ENCODE results near the gene LONRF3. TPM values are rescaled to one million over a fixed set of nuclear protein-coding genes. Genes with fewer than 3 reads are reported as not detected.

LONRF3 gene
- total RNA-seq, 1 experiment from 2014 or later, result 6.3 TPM

- H3K79me2 ChIP-seq (ENCODE audit: low read length), result no peaks in the 10 kb centered on the region
- no peaks in the 10 kb centered on the region for H4K20me1 ChIP-seq (ENCODE audit: insufficient read depth, low read depth, low read length)
- H3K4me1 ChIP-seq (ENCODE audit: low read length), result peaks cover 25% of the 10 kb centered on the region
- H3K9me3 ChIP-seq (ENCODE audit: low read length), result no peaks in the 10 kb centered on the region; the same call in 1 of the 2 replicates
- no peaks in the 10 kb centered on the region for H3K27me3 ChIP-seq (ENCODE audit: low read length)
- H3K4me3 ChIP-seq (ENCODE audit: low read length), result no peak overlapping the region
- H3K9me2 ChIP-seq (replicated peaks; ENCODE audit: insufficient read depth, low read length), result no peaks in the 10 kb centered on the region
- DNase-seq, result no peak
- peak overlapping the region; percentile 27; the same call in 1 of the 2 replicates for H2AFZ ChIP-seq (ENCODE audit: low read length)
- H3K4me2 ChIP-seq (ENCODE audit: low read depth, low read length, poor library complexity, severe bottlenecking), result peak overlapping the region; percentile 9
- no peaks in the 10 kb centered on the region for H3K36me3 ChIP-seq (ENCODE audit: insufficient read depth, low read length)
- H3K9ac ChIP-seq (ENCODE audit: low read length), result no peak overlapping the region
- H3K27ac ChIP-seq (ENCODE audit: low read length), result peak overlapping the region; percentile 48; the same call in 1 of the 2 replicates
Observed at GRCh38 chrX:119036107-119037029, 62.0 kb downstream of the LONRF3 start.

DNA sequence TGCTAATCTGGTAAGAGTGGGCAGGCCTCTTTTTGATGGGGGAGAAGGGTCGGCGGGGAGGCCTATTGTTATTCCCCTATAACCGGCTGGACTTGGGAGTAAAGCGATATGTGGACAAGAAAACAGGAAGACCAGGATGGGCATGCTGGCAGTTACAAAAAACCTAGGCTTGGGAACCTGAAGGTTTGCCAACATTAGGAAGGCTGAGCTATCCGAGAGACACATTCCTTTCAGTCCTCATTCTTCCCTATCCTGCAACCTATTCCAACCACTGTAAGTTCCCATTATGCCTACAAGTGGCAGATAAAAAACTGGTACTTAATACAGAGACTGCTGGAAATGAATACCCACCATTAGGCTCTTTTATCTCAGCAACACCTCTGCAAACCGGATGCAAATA is 66.0 kb downstream of the LONRF3 start:
- Histone ChIP-seq H3K27me3 (ENCODE audit: low read length) (no peaks in the 10 kb centered on the region), H3K9ac (ENCODE audit: low read length) (no peak overlapping the region), H3K79me2 (ENCODE audit: low read length) (no peaks in the 10 kb centered on the region), H3K4me1 (ENCODE audit: low read length) (peaks cover 29% of the 10 kb centered on the region), H3K9me2 (replicated peaks; ENCODE audit: insufficient read depth, low read length) (no peaks in the 10 kb centered on the region), H3K4me2 (ENCODE audit: low read depth, low read length, poor library complexity, severe bottlenecking) (no peak overlapping the region), H3K9me3 (ENCODE audit: low read length) (no peaks in the 10 kb centered on the region), H4K20me1 (ENCODE audit: insufficient read depth, low read depth, low read length) (no peaks in the 10 kb centered on the region), H3K36me3 (ENCODE audit: insufficient read depth, low read length) (no peaks in the 10 kb centered on the region), H3K27ac (ENCODE audit: low read length) (no peak overlapping the region), H2AFZ (ENCODE audit: low read length) (no peak overlapping the region), H3K4me3 (ENCODE audit: low read length) (no peak overlapping the region)
- no peak for DNase-seq

DNA sequence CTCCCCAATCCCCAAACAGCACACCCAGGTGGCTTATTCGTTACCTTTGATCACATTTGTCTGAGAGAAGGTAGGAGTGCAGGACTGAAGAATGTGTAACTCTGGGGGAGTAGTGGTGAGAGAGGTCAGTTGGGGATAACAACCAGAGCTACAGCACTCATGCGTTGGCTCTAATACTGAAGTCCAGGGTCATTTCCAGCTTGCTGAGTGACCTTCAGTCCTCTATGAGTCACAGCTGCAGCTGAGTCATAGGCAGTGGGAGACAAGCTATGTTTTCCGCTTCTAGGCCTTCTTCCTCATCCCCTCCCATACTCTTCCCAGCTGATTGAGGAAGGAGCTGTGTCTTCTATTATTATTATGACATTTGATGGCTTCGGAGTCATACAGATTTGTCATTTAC is 66.8 kb downstream of the LONRF3 start:
- no peaks in the 10 kb centered on the region for H3K79me2 ChIP-seq (ENCODE audit: low read length)
- H3K9me3 ChIP-seq (ENCODE audit: low read length), result no peaks in the 10 kb centered on the region
- no peak overlapping the region for H3K9ac ChIP-seq (ENCODE audit: low read length)
- H2AFZ ChIP-seq (ENCODE audit: low read length), result 0 out of 2 replicates have a peak overlapping the region, but pooled peaks have one; percentile 61
- DNase-seq, result no peak
- H3K27me3 ChIP-seq (ENCODE audit: low read length), result no peaks in the 10 kb centered on the region
- H3K27ac ChIP-seq (ENCODE audit: low read length), result no peak overlapping the region
- H3K36me3 ChIP-seq (ENCODE audit: insufficient read depth, low read length), result no peaks in the 10 kb centered on the region
- H3K9me2 ChIP-seq (replicated peaks; ENCODE audit: insufficient read depth, low read length), result no peaks in the 10 kb centered on the region
- peaks cover 26% of the 10 kb centered on the region for H3K4me1 ChIP-seq (ENCODE audit: low read length)
- no peak overlapping the region for H3K4me2 ChIP-seq (ENCODE audit: low read depth, low read length, poor library complexity, severe bottlenecking)
- no peaks in the 10 kb centered on the region for H4K20me1 ChIP-seq (ENCODE audit: insufficient read depth, low read depth, low read length)
- H3K4me3 ChIP-seq (ENCODE audit: low read length), result no peak overlapping the region

GRCh38 chrX:119042040-119042439 is 67.6 kb downstream of the LONRF3 start:
- H3K79me2 ChIP-seq (ENCODE audit: low read length), result no peaks in the 10 kb centered on the region
- H3K9me3 ChIP-seq (ENCODE audit: low read length), result no peaks in the 10 kb centered on the region
- H2AFZ ChIP-seq (ENCODE audit: low read length), result no peak overlapping the region
- no peak overlapping the region for H3K9ac ChIP-seq (ENCODE audit: low read length)
- H3K9me2 ChIP-seq (replicated peaks; ENCODE audit: insufficient read depth, low read length), result no peaks in the 10 kb centered on the region
- no peaks in the 10 kb centered on the region for H4K20me1 ChIP-seq (ENCODE audit: insufficient read depth, low read depth, low read length)
- no peak overlapping the region for H3K4me2 ChIP-seq (ENCODE audit: low read depth, low read length, poor library complexity, severe bottlenecking)
- no peaks in the 10 kb centered on the region for H3K36me3 ChIP-seq (ENCODE audit: insufficient read depth, low read length)
- H3K4me3 ChIP-seq (ENCODE audit: low read length), result no peak overlapping the region
- H3K27ac ChIP-seq (ENCODE audit: low read length), result no peak overlapping the region
- peaks cover 19% of the 10 kb centered on the region for H3K4me1 ChIP-seq (ENCODE audit: low read length)
- H3K27me3 ChIP-seq (ENCODE audit: low read length), result no peaks in the 10 kb centered on the region
- DNase-seq, result no peak

DNA sequence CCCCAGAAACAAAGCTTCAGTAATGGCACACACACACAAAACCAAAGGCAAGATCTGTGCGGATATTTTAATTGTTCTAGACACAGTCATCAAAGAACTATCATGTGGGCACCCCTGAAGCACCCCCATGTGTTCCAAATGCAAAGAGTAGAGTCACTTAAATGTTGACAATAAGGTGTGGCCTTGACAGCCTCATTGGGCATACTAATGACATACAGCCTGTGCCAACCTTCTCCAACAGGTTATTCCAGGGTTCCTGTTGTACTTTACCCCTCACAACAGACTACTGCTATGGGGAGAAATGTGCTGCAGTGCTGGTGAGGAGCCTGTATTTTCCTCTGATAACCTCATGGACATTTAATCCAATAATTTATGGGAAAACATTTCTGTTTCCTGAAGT is 68.6 kb downstream of the LONRF3 start:
- Histone ChIP-seq H3K79me2 (ENCODE audit: low read length) (no peaks in the 10 kb centered on the region), H4K20me1 (ENCODE audit: insufficient read depth, low read depth, low read length) (no peaks in the 10 kb centered on the region), H3K36me3 (ENCODE audit: insufficient read depth, low read length) (no peaks in the 10 kb centered on the region), H3K9ac (ENCODE audit: low read length) (no peak overlapping the region), H3K4me3 (ENCODE audit: low read length) (no peak overlapping the region), H3K9me2 (replicated peaks; ENCODE audit: insufficient read depth, low read length) (no peaks in the 10 kb centered on the region), H3K4me1 (ENCODE audit: low read length) (peaks cover 18% of the 10 kb centered on the region), H3K27ac (ENCODE audit: low read length) (no peak overlapping the region), H3K4me2 (ENCODE audit: low read depth, low read length, poor library complexity, severe bottlenecking) (no peak overlapping the region), H3K27me3 (ENCODE audit: low read length) (no peaks in the 10 kb centered on the region), H3K9me3 (ENCODE audit: low read length) (no peaks in the 10 kb centered on the region), H2AFZ (ENCODE audit: low read length) (no peak overlapping the region)
- no peak for DNase-seq

DNA sequence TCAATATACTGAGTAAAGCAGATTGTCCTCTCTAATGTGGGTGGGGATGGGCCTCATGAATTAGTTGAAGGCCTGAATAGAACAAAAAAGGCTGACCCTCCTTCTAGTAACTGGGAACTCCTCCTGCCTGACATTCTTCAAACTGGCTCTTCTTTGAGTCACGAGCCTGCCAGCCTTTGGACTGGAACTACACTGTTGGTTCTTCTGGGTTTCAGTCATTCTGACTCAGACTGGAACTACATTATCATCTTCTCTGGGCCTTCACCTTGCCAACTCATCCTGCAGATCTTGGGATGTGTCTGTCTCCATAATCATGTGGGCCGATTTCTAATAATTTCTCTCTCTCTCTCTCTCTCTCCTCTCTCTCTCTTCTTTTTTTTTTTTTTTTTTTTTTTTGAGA is 71.5 kb downstream of the LONRF3 start:
- Histone ChIP-seq H3K4me1 (ENCODE audit: low read length) (peaks cover 9% of the 10 kb centered on the region), H3K9me2 (replicated peaks; ENCODE audit: insufficient read depth, low read length) (no peaks in the 10 kb centered on the region), H3K9ac (ENCODE audit: low read length) (no peak overlapping the region), H3K27ac (ENCODE audit: low read length) (no peak overlapping the region), H3K4me3 (ENCODE audit: low read length) (no peak overlapping the region), H4K20me1 (ENCODE audit: insufficient read depth, low read depth, low read length) (no peaks in the 10 kb centered on the region), H3K9me3 (ENCODE audit: low read length) (0 out of 2 replicates have a peak, but pooled peaks cover 4% of the 10 kb centered on the region), H2AFZ (ENCODE audit: low read length) (no peak overlapping the region), H3K27me3 (ENCODE audit: low read length) (no peaks in the 10 kb centered on the region), H3K79me2 (ENCODE audit: low read length) (no peaks in the 10 kb centered on the region), H3K36me3 (ENCODE audit: insufficient read depth, low read length) (no peaks in the 10 kb centered on the region), H3K4me2 (ENCODE audit: low read depth, low read length, poor library complexity, severe bottlenecking) (no peak overlapping the region)
- no peak for DNase-seq

- Histone ChIP-seq H3K27me3 (ENCODE audit: low read length) (0 out of 2 replicates have a peak, but pooled peaks cover 2% of the 10 kb centered on the region), H3K4me2 (ENCODE audit: low read depth, low read length, poor library complexity, severe bottlenecking) (no peak overlapping the region), H2AFZ (ENCODE audit: low read length) (peak overlapping the region; percentile 39; the same call in 1 of the 2 replicates), H3K4me3 (ENCODE audit: low read length) (no peak overlapping the region), H3K36me3 (ENCODE audit: insufficient read depth, low read length) (no peaks in the 10 kb centered on the region), H4K20me1 (ENCODE audit: insufficient read depth, low read depth, low read length) (no peaks in the 10 kb centered on the region), H3K79me2 (ENCODE audit: low read length) (no peaks in the 10 kb centered on the region), H3K9me3 (ENCODE audit: low read length) (no peaks in the 10 kb centered on the region), H3K9ac (ENCODE audit: low read length) (no peak overlapping the region), H3K9me2 (replicated peaks; ENCODE audit: insufficient read depth, low read length) (no peaks in the 10 kb centered on the region), H3K27ac (ENCODE audit: low read length) (no peak overlapping the region), H3K4me1 (ENCODE audit: low read length) (no peaks in the 10 kb centered on the region)
- DNase-seq, result no peak
Observed at GRCh38 chrX:119055687-119056086, 81.3 kb downstream of the LONRF3 start.

GRCh38 chrX:119062750-119063374 is 88.4 kb downstream of the LONRF3 start:
- Histone ChIP-seq H3K4me1 (ENCODE audit: low read length) (peaks cover 50% of the 10 kb centered on the region), H2AFZ (ENCODE audit: low read length) (no peak overlapping the region)
- no peak for DNase-seq

More at GRCh38 chrX:119062750-119063374, 88.4 kb downstream of the LONRF3 start:
- no peak overlapping the region for H3K4me2 ChIP-seq (ENCODE audit: low read depth, low read length, poor library complexity, severe bottlenecking)
- H4K20me1 ChIP-seq (ENCODE audit: insufficient read depth, low read depth, low read length), result no peaks in the 10 kb centered on the region
- H3K27ac ChIP-seq (ENCODE audit: low read length), result no peak overlapping the region
- H3K9ac ChIP-seq (ENCODE audit: low read length), result no peak overlapping the region
- H3K9me3 ChIP-seq (ENCODE audit: low read length), result no peaks in the 10 kb centered on the region
- H3K4me3 ChIP-seq (ENCODE audit: low read length), result no peak overlapping the region
- H3K9me2 ChIP-seq (replicated peaks; ENCODE audit: insufficient read depth, low read length), result no peaks in the 10 kb centered on the region; the same call in 1 of the 2 replicates
- H3K79me2 ChIP-seq (ENCODE audit: low read length), result no peaks in the 10 kb centered on the region
- 0 out of 2 replicates have a peak, but pooled peaks cover 2% of the 10 kb centered on the region for H3K27me3 ChIP-seq (ENCODE audit: low read length)
- H3K36me3 ChIP-seq (ENCODE audit: insufficient read depth, low read length), result no peaks in the 10 kb centered on the region

Data from Karpas-422 (cell line).